Spleen (tissue), 11 donors: ENCODE measurements around the gene MED13L. TPM values are rescaled to one million over a fixed set of nuclear protein-coding genes. Genes with fewer than 3 reads are reported as not detected.

Experiments used
- DNase-seq: peaks from one replicate; pipeline ENCODE4 v3.0.0-alpha.2; 2020
- H3K27ac ChIP-seq, 8 donors: fragments of 200-600 bp; sonication (generic) in 7 of 8; 1 replicate in 4 of 8; 2 replicates in 4 of 8; pipeline versions ENCODE4 v1.5.0 to v1.8.0; 2016 to 2021; ENCODE audit warnings: inconsistent platforms in 4 of 8, mild to moderate bottlenecking in 4 of 8, moderate library complexity in 1 of 8
- H3K27me3 ChIP-seq, 7 donors: fragments of 200-600 bp; sonication (generic) in 6 of 7; replicated peaks in 1 of 7; 1 replicate in 4 of 7; 2 replicates in 3 of 7; pipeline versions ENCODE4 v1.5.0 to v1.8.0; 2016 to 2021; ENCODE audit warnings: inconsistent platforms in 3 of 7, mild to moderate bottlenecking in 1 of 7
- H3K36me3 ChIP-seq, 6 donors: fragments of 200-600 bp; sonication (generic) in 5 of 6; 1 replicate in 4 of 6; 2 replicates in 2 of 6; pipeline versions ENCODE4 v1.5.0 to v1.8.0; 2016 to 2021; ENCODE audit warnings: inconsistent platforms in 2 of 6
- H3K4me1 ChIP-seq, 6 donors: fragments of 200-600 bp; sonication (generic) in 5 of 6; 1 replicate in 3 of 6; 2 replicates in 3 of 6; pipeline versions ENCODE4 v1.5.0 to v1.8.0; 2016 to 2021; ENCODE audit warnings: inconsistent platforms in 3 of 6
- H3K4me3 ChIP-seq, 8 donors: fragments of 200-600 bp; sonication (generic) in 7 of 8; 1 replicate in 4 of 8; 2 replicates in 4 of 8; pipeline versions ENCODE4 v1.5.0 to v1.8.0; 2016 to 2021; ENCODE audit warnings: inconsistent platforms in 4 of 8, mild to moderate bottlenecking in 4 of 8, moderate library complexity in 2 of 8
- H3K9me3 ChIP-seq, 8 donors: fragments of 200-600 bp; sonication (generic) in 7 of 8; 1 replicate in 4 of 8; 2 replicates in 4 of 8; pipeline versions ENCODE4 v1.5.0 to v1.8.0; 2016 to 2021; ENCODE audit warnings: inconsistent platforms in 4 of 8
- CTCF ChIP-seq, 11 experiments: fragments of 200-600 bp in 7 of 11; fragments of 450-650 bp in 4 of 11; sonication (generic) in 4 of 11; IDR thresholded peaks in 8 of 11; conservative IDR thresholded peaks in 3 of 11; 1 replicate in 7 of 11; 2 replicates in 4 of 11; pipeline versions ENCODE4 v1.4.0 to v1.8.0; 2016 to 2021; ENCODE audit warnings: antibody characterized with exemption in 11 of 11, inconsistent platforms in 4 of 11, mild to moderate bottlenecking in 1 of 11
- POLR2A ChIP-seq, 3 donors: fragments of 450-650 bp; IDR thresholded peaks; one replicate each; pipeline ENCODE4 v1.5.1; 2017; ENCODE audit warnings: antibody characterized with exemption in 3 of 3, mild to moderate bottlenecking in 1 of 3
- POLR2AphosphoS5 ChIP-seq, 3 donors: sonication (generic); formaldehyde crosslinking; IDR thresholded peaks; one replicate each; pipeline ENCODE4 v1.5.1; 2017; ENCODE audit warnings: antibody characterized with exemption in 3 of 3
- WGBS, 5 donors: extraction: QIAGEN DNeasy Blood & Tissue Kit in 3 of 5; methylation state at CpG; one replicate each; pipeline versions ENCODE4 v1.1.5 to v1.1.7; 2013 to 2018; 5-methylcytosine and 5-hydroxymethylcytosine counted together
- intact Hi-C: fragments of 100-400 bp; cut with DNase I; formaldehyde crosslinking; loops from one replicate; pipeline ENCODE4 v1.15.0; 2023; ENCODE audit warnings: low total_unique reads
- polyA plus RNA-seq, 3 donors: library from polyadenylated mRNA; stranded (reverse); fragments of 200-250 nt; gene quantifications; one replicate each; pipeline ENCODE4 v1.2.1, GENCODE V29; 2013
- total RNA-seq, 7 donors: library from RNA; depleted of rRNA in 3 of 7; stranded (reverse); fragments of >200 nt in 3 of 7; fragmentation: NEBNext Ultra II Directional in 4 of 7; extraction: Animal tissue kit (Norgen Biotek cat#: 25700) in 4 of 7; gene quantifications; one replicate each; pipeline versions ENCODE4 v1.1.0 to v1.2.1, GENCODE V29; 2016 to 2021
- donor health status: healthy with polysubstance abuse.
- donor health status: DM: no; HTN: no; CAD: no; lungs with moderate emphysema.
- donor health status: DM: no; HTN: no; CAD: no.
- donor health status: Bipolar disorder and iron deficiency.
- donor health status: healthy.
- donor health status: DM: no; HTN: no; CAD: no.
- donor health status: DM: yes; HTN: yes; CAD: no.

Gene MED13L
- total and polyA plus RNA-seq, 10 donors: 13.4 to 255 (median 185) TPM

- Histone ChIP-seq H3K9me3 (no peaks in the 10 kb centered on the region), H3K27ac (no peak overlapping the region), H3K36me3 (peaks cover 0 to 95% (median 70%) of the 10 kb centered on the region in 6 donors), H3K4me1 (peaks cover 0 to 10% (median 0%) of the 10 kb centered on the region in 6 donors), H3K27me3 (no peaks in the 10 kb centered on the region), H3K4me3 (no peak overlapping the region)
- WGBS, 5 donors: 95 to 100% (median 96%) methylated on average over 3 of the region's 3 CpGs
- no peak for DNase-seq
- TF ChIP-seq POLR2AphosphoS5 (IDR thresholded peaks at IDR 0.05) (no peak), CTCF (IDR thresholded peaks at IDR 0.05 in 8 of 11, conservative IDR thresholded peaks at IDR 0.05 in 3 of 11) (no peak), POLR2A (IDR thresholded peaks at IDR 0.05) (no peak)
- intact Hi-C loops: loop anchor here (10.0 kb wide), 1 partner anchor 224 kb away; no protein-coding TSS in a partner anchor
These were observed 266.3 kb downstream of the MED13L start for GRCh38 chr12:116011217-116011616.

GRCh38 chr12:116010467-116010866 lies 267.0 kb downstream of the MED13L start:
- no peaks in the 10 kb centered on the region for H3K27me3 ChIP-seq
- peaks cover 0 to 2% (median 0%) of the 10 kb centered on the region in 6 donors for H3K4me1 ChIP-seq
- no peak overlapping the region for H3K4me3 ChIP-seq
- peaks cover 0 to 100% (median 76%) of the 10 kb centered on the region in 6 donors for H3K36me3 ChIP-seq
- intact Hi-C loops: loop anchor here (10.0 kb wide), 1 partner anchor 224 kb away; no protein-coding TSS in a partner anchor
- DNase-seq: no peak
- WGBS, 5 donors: 95 to 97% (median 96%) methylated on average over 3 of the region's 3 CpGs
- H3K9me3 ChIP-seq: no peaks in the 10 kb centered on the region
- H3K27ac ChIP-seq: no peak overlapping the region
- no peak for TF ChIP-seq POLR2A (IDR thresholded peaks at IDR 0.05)
- TF ChIP-seq CTCF (IDR thresholded peaks at IDR 0.05 in 8 of 11, conservative IDR thresholded peaks at IDR 0.05 in 3 of 11): no peak
- no peak for TF ChIP-seq POLR2AphosphoS5 (IDR thresholded peaks at IDR 0.05)

- no peak overlapping the region for H3K27ac ChIP-seq
- TF ChIP-seq POLR2A (IDR thresholded peaks at IDR 0.05): no peak
- peak in 2 of 11 experiments; percentile 6 to 30 for TF ChIP-seq CTCF (IDR thresholded peaks at IDR 0.05 in 8 of 11, conservative IDR thresholded peaks at IDR 0.05 in 3 of 11)
- TF ChIP-seq POLR2AphosphoS5 (IDR thresholded peaks at IDR 0.05): no peak
- no peak overlapping the region for H3K4me3 ChIP-seq
- peaks cover 0 to 100% (median 78%) of the 10 kb centered on the region in 6 donors for H3K36me3 ChIP-seq
- intact Hi-C loops: loop anchor here (10.0 kb wide), 1 partner anchor 225 kb away; no protein-coding TSS in a partner anchor
- 88 to 93% (median 90%) methylated on average over 4 of the region's 4 CpGs for WGBS, 5 donors
- H3K27me3 ChIP-seq: no peaks in the 10 kb centered on the region
- no peaks in the 10 kb centered on the region for H3K9me3 ChIP-seq
- no peak for DNase-seq
- no peaks in the 10 kb centered on the region for H3K4me1 ChIP-seq
These were observed 267.7 kb downstream of the MED13L start for GRCh38 chr12:116009805-116010204.

- DNase-seq: no peak
- intact Hi-C loops: no loop called here
- Histone ChIP-seq H3K4me1 (no peaks in the 10 kb centered on the region), H3K9me3 (no peaks in the 10 kb centered on the region), H3K27ac (no peak overlapping the region), H3K27me3 (no peaks in the 10 kb centered on the region), H3K36me3 (peaks cover 0 to 100% (median 76%) of the 10 kb centered on the region in 6 donors), H3K4me3 (no peak overlapping the region)
- no peak for TF ChIP-seq CTCF (IDR thresholded peaks at IDR 0.05 in 8 of 11, conservative IDR thresholded peaks at IDR 0.05 in 3 of 11)
- TF ChIP-seq POLR2A (IDR thresholded peaks at IDR 0.05): no peak
- TF ChIP-seq POLR2AphosphoS5 (IDR thresholded peaks at IDR 0.05): no peak
- WGBS, 5 donors: 93 to 98% (median 94%) methylated on average over 2 of the region's 2 CpGs
These were observed 271.4 kb downstream of the MED13L start for GRCh38 chr12:116006141-116006540.
